DMS79 (cell line): ENCODE results near the gene PLAU.
"Not testable (repeated sequence)": the region's sequence is repeated elsewhere in the genome, so short reads cannot be mapped to it uniquely, and the experiment has no call there.

Experiments used
- DNase-seq: peaks from one replicate; lab custom pipeline; 2025; lab: John Stamatoyannopoulos, UW

PLAU gene

GRCh38 chr10:73898730-73899410, 12.1 kb upstream of the PLAU start:
- DNase-seq = no peak

- no peak for DNase-seq
These were observed 11.5 kb upstream of the PLAU start for GRCh38 chr10:73899423-73899822.

- DNase-seq = no peak
These were observed 10.9 kb upstream of the PLAU start for GRCh38 chr10:73900064-73900463.

GRCh38 chr10:73901261-73901660, 9.7 kb upstream of the PLAU start:
- no peak for DNase-seq

GRCh38 chr10:73902351-73902750, 8.6 kb upstream of the PLAU start:
- no peak for DNase-seq

GRCh38 chr10:73905256-73906020, 5.5 kb upstream of the PLAU start:
- DNase-seq = no peak

- DNase-seq = no peak
These were observed 4.1 kb upstream of the PLAU start for GRCh38 chr10:73906524-73907447.

- no peak for DNase-seq
These were observed 3.0 kb upstream of the PLAU start for GRCh38 chr10:73907841-73908517.

GRCh38 chr10:73908853-73909539, 1.9 kb upstream of the PLAU start:
- no peak for DNase-seq

- no peak for DNase-seq
These were observed 1.3 kb upstream of the PLAU start for GRCh38 chr10:73909540-73910115.

GRCh38 chr10:73910401-73910763, 550 bp upstream of the PLAU start:
- no peak for DNase-seq

GRCh38 chr10:73911553-73912004, 647 bp downstream of the PLAU start:
- DNase-seq = no peak

GRCh38 chr10:73914036-73914435, 3.1 kb downstream of the PLAU start:
- no peak for DNase-seq

GRCh38 chr10:73915206-73915851, 4.4 kb downstream of the PLAU start:
- no peak for DNase-seq

- DNase-seq = no peak
These were observed 6.0 kb downstream of the PLAU start for GRCh38 chr10:73916761-73917470.

GRCh38 chr10:73917566-73918305, 6.8 kb downstream of the PLAU start:
- DNase-seq = no peak

GRCh38 chr10:73919481-73919880, 8.5 kb downstream of the PLAU start:
- not testable (repeated sequence) for DNase-seq

GRCh38 chr10:73920089-73920488, 9.2 kb downstream of the PLAU start:
- no peak for DNase-seq
